Renal cortical epithelial cell (primary cell): ENCODE data around the gene ZNF724. TPM values are rescaled to one million over a fixed set of nuclear protein-coding genes. Genes with fewer than 3 reads are reported as not detected.
"Not testable (repeated sequence)": the region's sequence is repeated elsewhere in the genome, so short reads cannot be mapped to it uniquely, and the experiment has no call there.

Experiments
- DNase-seq: peaks from one replicate; pipeline ENCODE4 v3.0.0-alpha.2; 2011; ENCODE audit warnings: low read depth
- total RNA-seq: library from RNA; depleted of rRNA; stranded (reverse); fragments of >200 nt; gene quantifications from 2 replicates; pipeline ENCODE4 v1.2.3, GENCODE V29; 2014

Gene ZNF724
- total RNA-seq: 5.8 and 9.0 TPM in 2 replicates

DNA sequence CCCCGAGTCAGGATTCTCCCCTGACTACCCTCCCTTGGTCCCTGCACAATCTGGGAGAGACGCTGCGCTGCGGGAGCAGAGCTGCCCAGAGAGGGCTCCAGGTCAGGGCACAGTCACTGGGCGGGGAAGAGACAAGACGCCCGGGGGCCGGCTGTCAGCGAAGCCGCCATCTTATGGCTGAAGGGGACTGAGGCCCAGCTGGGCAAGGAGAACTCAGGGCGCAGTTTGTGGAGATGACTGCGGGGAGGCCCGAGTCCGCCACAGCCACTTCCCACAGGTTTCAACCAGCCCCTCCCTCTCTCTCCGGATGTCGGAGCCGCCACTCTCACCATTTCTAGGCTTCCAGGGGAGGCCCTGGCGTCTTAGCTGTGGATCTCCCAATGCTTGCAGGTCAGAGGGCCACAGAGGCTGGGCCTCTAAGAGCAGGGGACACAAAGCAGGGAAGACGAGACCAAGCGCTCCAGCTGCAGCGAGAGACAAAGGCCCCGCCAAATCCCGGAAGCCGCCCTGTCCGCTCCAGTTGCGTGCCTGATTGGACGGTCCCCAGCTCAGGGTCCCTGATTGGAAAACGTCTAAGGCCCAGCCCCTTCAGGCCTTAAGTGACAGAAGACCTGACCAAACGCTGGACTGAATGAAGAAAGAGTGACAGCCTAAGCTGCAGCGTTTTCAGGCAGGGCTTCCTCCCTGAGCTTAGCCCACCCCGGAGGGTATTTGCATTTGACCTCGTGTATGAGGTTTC is at the start of gene ZNF724:
Gene ZNF724 (minus strand): TSS at position 484 of the 739 bp plus-strand sequence. CDS start 152 bp downstream, at position 332.
- peak; percentile 95 for DNase-seq

DNA sequence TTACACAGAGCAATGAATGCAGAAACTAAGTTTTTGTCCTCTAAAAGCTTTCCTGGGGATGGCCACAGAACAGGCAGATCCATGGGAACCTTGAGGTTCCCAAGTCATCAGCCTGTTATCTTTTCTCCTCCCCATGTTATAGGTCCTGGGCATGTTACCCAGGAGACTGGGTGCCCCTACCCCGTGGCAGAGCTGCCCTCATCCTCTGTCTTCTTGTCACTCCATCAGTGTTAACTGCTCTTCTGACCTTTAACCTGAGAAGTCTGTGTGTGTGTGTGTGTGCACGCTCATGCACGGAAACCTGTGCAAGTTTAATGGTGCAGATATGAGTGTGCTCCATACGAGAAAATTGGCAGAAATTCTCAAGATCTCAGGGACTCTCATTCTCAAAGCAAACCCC is 43.9 kb upstream of the ZNF724 start:
- DNase-seq: no peak

DNA sequence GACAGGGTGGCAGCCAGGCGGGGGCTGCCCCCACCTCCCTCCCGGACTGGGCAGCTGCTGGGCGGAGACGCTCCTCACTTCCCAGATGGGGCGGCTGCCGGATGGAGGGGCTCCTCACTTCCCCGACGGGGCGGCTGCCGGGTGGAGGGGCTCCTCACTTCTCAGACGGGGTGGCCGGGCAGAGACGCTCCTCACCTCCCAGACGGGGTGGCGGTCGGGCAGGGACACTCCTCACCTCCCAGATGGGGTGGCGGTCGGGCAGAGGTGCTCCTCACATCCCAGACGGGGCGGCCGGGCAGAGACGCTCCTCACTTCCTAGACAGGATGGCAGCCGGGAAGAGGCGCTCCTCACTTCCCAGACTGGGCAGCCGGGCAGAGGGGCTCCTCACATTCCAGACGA is 39.8 kb upstream of the ZNF724 start:
- not testable (repeated sequence) for DNase-seq

DNA sequence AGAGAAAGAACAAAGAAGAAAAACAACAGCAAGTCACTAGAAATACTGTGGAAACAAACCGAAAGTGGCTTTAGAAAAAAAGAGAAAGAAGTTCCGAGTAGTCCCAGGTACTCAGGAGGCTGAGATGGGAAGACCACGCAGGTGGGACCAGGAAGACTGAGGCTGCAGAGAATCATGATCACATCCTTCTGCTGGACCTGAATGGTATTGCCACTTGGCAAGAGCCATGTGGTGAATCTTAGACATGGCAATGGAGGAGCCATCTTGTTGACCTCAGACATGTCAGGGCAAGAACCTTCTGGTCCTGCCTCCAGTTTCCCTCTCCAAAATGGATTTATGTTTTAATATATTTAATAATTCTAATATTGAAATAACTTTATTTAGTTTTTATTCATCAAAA is 37.4 kb upstream of the ZNF724 start:
- no peak for DNase-seq

DNA sequence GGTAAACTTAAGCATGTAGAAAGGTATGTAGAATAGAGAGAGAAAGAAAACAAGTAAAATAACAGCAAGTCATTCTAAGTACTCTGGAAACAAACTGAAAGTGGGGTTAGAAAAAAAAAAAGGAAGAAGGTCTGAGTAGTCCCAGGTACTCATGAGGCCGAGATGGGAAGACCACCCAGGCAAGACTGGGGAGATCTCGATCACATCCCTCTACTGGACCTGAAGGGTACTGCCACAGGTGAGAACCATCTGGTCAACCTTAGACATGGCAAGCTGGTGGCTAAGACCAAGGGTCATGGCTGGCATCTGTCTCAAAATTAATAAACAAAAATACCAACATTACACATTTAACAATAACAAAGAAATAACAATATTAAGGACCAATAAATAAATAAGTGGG is 36.3 kb upstream of the ZNF724 start:
- no peak for DNase-seq

- DNase-seq: no peak
Observed at GRCh38 chr19:23285948-23286347, 35.8 kb upstream of the ZNF724 start.

DNA sequence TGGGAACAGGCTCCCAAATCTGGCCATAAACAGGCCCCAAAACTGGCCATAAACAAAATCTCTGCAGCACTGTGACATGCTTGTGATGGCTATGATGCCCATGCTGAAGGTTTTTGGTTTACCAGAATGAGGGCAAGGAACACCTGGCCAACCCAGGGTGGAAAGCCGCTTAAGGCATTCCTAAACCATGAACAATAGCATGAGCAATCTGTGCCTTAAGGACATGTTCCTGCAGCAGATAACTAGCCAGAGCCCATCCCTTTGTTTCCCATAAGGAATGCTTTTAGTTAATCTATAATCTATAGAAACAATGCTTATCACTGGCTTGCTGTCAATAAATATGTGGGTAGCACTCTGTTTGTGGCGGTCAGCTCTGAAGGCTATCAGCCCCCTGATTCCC is 35.1 kb upstream of the ZNF724 start:
- DNase-seq: not testable (repeated sequence)

- peak; percentile 7 for DNase-seq
Observed at GRCh38 chr19:23283925-23284324, 33.7 kb upstream of the ZNF724 start.

DNA sequence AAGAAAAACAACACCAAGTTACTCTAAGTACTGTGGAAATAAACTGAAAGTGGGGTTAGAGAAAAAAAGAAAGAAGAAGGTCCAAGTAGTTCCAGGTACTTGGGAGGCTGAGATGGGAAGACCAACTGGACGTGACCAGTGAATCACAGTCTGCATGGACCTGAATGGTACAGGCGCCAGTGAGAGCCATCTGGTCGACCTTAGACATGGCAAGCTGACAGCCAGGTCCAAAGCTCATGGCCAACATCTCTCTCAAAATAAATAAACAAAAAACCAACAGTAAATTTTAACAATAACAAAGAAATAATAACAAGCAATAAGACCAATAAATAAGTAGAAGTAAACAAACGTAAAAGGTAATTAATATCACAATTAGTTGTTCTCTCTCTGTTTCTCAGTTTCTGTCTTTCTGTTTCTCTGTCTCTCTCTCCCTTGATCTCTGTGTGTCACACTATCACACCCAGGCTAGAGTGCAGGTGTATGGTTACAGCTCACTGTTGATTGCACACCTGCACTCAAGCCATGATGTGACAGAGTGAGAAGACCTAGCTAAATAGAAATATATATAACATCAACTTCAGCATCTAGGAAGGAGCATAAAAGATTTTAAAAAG is 31.6 kb upstream of the ZNF724 start:
- DNase-seq: no peak

- DNase-seq: not testable (repeated sequence)
Observed at GRCh38 chr19:23278118-23278517, 27.9 kb upstream of the ZNF724 start.

DNA sequence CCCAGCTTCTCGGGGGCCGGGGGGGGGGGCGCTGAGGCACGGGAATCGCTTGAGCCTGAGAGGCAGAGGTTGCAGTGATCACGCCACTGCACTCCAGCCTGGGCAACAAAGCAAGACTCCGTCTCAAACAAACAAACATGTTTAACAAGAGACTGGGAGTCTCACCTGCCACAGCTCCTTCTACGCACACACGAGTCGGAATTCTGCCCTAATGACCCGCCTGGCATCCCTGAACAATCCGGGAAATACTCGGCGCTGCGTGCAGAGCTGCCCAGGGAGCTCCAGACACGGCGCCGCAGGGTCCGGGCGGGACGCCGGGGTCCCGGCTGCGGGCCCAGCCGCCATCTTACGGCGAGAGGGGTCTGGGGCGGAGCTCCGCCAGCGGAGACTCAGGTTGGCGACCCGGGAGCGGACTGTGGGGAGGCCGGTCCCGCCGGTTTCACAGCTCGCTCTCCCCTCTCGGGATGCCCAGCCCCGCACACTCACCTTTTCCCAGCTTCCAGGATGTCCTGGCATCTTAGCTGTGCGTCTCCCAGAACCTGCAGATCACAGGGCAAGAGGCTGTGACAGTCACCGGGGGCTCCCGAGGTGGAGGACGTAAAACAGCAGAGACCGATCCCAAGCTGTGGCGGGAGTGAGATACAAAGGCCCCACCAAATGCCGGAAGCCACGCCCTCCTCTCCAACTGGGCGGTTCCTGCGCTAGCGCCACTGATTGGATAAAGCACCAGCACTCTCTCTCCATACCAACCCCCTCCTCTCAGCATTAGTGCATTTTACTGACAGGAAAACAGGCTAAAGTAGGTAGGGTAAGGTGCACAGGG is 23.6 kb upstream of the ZNF724 start:
- peak; percentile 85 for DNase-seq

DNA sequence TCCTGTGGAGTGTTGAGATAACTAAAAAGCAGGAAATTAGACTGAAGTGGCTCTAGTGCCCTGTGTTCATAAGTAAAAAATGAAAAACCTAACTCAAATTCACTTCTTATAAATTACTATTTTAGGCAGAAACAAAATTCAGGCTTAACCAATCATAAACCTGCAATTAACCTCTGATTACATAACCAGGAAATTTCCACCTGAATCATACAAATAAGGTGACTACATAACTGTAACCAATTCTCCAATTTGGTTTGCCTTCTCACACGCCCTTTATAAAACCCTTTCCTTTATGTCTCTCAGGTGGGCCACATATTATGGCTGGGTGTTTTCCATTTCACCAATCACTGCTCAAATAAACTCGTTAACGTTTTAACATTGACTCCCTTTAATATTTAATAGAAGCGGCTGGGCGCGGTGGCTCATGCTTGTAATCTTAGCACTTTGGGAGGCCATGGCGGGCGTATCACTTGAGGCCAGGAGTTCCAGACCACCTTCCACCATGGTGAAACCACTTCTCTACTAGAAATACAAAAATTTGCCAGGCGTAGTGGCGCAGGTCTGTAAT is 22.9 kb upstream of the ZNF724 start:
- no peak for DNase-seq

DNA sequence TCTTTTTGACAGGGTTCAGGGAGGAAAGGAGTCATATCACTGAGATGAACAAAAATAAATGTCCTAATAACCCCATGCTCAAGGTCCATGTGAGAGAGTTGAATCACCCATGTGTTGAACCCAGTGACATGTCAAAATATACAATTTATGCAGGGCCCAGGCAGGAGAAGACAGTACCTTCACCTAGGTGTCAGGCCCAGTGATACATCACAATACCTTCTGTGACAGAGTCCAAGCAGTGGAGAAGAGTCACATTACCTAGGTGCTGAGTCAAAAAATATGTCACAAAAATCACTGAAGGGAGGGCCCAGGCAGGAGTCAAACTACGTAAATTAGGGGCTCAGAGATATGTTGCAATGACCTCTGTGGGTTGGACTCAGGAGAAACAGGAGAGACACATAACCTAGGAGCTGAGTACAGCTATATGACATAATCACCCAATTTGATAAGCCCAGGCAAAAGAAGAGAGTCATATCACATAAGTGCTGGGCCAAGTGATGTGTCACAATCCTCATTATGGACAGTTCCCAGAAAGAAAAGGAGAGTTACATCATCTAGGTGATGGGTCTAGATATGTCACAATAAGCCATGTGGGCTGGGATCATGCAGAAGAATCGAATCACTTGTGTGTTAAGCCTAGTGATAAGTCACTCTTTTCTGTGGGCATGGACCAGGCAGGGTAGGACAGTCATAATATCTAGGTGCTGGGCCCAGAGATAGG is 13.8 kb upstream of the ZNF724 start:
- no peak for DNase-seq

- no peak for DNase-seq
Observed at GRCh38 chr19:23263396-23263795, 13.2 kb upstream of the ZNF724 start.

GRCh38 chr19:23262920-23263319 is 12.7 kb upstream of the ZNF724 start:
- no peak for DNase-seq

DNA sequence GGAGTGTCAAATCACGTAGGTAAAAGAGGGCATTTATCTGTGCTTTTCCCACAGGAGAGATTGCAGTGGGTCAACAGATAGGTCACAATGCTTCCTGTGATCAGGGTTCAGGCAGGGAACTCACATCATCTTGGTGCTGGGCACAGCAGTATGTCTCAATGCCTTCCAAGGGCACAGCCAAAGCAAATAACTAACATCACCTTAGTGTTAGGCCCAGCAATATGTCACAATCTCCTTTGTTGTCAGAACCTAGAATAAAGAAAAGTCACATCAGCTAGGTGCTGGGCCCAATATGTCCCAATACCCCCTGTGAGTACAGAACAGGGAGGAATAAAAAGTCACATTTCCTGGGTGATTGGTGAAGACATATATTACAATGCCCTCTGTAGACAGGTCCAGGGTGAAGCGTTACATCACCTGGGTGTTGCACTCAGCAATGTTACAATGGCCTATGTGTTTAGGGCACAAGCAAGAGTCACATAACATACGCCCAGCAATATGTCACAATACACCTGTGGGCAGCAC is 11.4 kb upstream of the ZNF724 start:
- no peak for DNase-seq

DNA sequence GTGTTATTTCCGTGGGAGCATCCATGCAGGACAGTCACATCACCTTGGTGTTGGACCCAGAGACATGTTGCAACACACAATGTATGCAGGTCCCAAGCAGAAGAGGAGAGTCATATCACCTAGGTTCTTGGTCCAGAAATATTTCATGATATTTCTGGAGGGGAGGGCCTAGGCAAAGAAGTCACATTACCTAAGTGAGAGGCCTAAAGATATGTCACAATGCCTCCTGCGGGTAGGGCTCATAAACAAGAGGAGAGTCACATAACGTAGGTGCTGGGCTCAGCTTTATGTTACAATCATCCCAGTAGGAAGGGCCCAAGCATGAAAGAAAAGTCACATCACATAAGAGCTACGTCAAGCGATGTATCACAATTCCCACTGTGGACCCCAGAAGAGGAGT is 10.8 kb upstream of the ZNF724 start:
- DNase-seq: no peak

- DNase-seq: no peak
Observed at GRCh38 chr19:23259961-23260360, 9.8 kb upstream of the ZNF724 start.

- no peak for DNase-seq
Observed at GRCh38 chr19:23255700-23256099, 5.5 kb upstream of the ZNF724 start.

DNA sequence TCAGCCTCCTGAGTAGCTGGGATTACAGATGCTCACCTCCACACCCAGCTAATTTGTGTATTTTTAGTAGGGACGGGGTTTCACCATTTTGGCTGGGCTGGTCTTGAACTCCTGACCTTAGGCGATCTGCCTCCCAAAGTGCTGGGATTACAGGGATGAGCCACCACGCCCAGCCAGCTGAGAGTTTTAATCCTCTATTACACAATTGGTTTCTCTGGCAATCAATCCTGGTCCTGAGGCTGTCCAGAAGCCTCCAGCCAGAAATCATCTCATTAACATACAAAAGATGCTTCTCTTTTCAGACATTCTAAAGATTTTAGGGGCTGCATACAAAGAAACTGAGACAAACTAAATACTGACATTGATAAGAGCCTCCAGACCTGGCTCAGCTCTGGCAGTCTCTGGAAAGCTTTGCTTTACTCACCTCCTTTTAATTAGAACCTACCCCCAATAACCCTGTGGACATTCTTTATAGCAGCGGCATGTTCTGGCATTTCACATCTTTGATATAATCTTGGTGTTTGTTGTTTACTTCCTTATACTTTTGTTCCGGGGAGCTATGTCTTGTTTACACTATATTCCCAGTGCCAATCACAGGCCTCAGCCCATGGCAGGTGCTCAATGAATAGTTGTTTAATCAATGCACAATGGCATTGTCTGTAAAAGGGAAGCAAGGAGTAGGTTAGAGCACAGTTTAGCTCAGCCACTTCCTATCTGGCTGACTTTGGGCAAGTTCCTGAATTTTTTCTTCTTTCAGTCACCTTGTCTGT is 4.1 kb upstream of the ZNF724 start:
- no peak for DNase-seq

- DNase-seq: not testable (repeated sequence)
Observed at GRCh38 chr19:23253256-23253655, 3.1 kb upstream of the ZNF724 start.
